Hepatocyte (in vitro differentiated cells): ENCODE results near the gene FN1.

ENCODE experiments used
- CTCF ChIP-seq: fragments of 200-600 bp; sonication (generic); IDR thresholded peaks from 2 replicates; pipeline ENCODE4 v1.5.1; 2016; ENCODE audit warnings: antibody characterized with exemption, mild to moderate bottlenecking; ENCODE audit not compliant: poor library complexity
- EZH2 ChIP-seq: fragments of 200-600 bp; sonication (generic); IDR thresholded peaks from 2 replicates; pipeline ENCODE4 v1.6.1; 2016; ENCODE audit warnings: antibody characterized with exemption, mild to moderate bottlenecking, borderline replicate concordance

GRCh38 chr2:215386566-215386965 lies 49.3 kb downstream of the FN1 start:
- TF ChIP-seq CTCF (no peak), EZH2 (no peak)
